ENCODE results near the gene CRACR2A.

- TF ChIP-seq CTCF (IDR thresholded peaks at IDR 0.05; ENCODE audit: low read length), result no peak
- TF ChIP-seq EZH2 (optimal IDR thresholded peaks at IDR 0.05; ENCODE audit: low read depth, low read length), result no peak
- TF ChIP-seq EZH2phosphoT487 (IDR thresholded peaks at IDR 0.05; ENCODE audit: low read length), result no peak
Measured at GRCh38 chr12:3651585-3652424, 101.1 kb downstream of the CRACR2A start.

All from MM.1S (cell line).